Measurements from ENCODE around the gene CASK.

The CASK gene

GRCh38 chrX:41906515-41907187 is 16.7 kb downstream of the CASK start:
- peak in 1 of 2 donors; percentile 3 for DNase-seq

GRCh38 chrX:41903544-41903943 is 19.8 kb downstream of the CASK start:
- DNase-seq = no peak

GRCh38 chrX:41900321-41900720 is 23.0 kb downstream of the CASK start:
- DNase-seq = no peak

GRCh38 chrX:41895826-41896225 is 27.5 kb downstream of the CASK start:
- DNase-seq = no peak

- DNase-seq = no peak
Measured at GRCh38 chrX:41890026-41890423, 33.3 kb downstream of the CASK start.

GRCh38 chrX:41889317-41890025 is 33.9 kb downstream of the CASK start:
- no peak for DNase-seq

- DNase-seq = no peak
Measured at GRCh38 chrX:41887691-41888090, 35.7 kb downstream of the CASK start.

- DNase-seq = no peak
Measured at GRCh38 chrX:41885724-41886123, 37.6 kb downstream of the CASK start.

- no peak for DNase-seq
Measured at GRCh38 chrX:41881166-41881565, 42.2 kb downstream of the CASK start.

- no peak for DNase-seq
Measured at GRCh38 chrX:41877167-41877566, 46.2 kb downstream of the CASK start.

- DNase-seq = no peak
Measured at GRCh38 chrX:41875142-41875541, 48.2 kb downstream of the CASK start.

GRCh38 chrX:41870719-41871151 is 52.6 kb downstream of the CASK start:
- DNase-seq = no peak

GRCh38 chrX:41868392-41868977 is 54.9 kb downstream of the CASK start:
- no peak for DNase-seq

GRCh38 chrX:41863343-41864203 is 59.8 kb downstream of the CASK start:
- DNase-seq = no peak

- no peak for DNase-seq
Measured at GRCh38 chrX:41862562-41863184, 60.7 kb downstream of the CASK start.

GRCh38 chrX:41858161-41858775 is 65.1 kb downstream of the CASK start:
- DNase-seq = no peak

GRCh38 chrX:41857670-41858069 is 65.7 kb downstream of the CASK start:
- no peak for DNase-seq

- no peak for DNase-seq
Measured at GRCh38 chrX:41846714-41847113, 76.6 kb downstream of the CASK start.

- DNase-seq = no peak
Measured at GRCh38 chrX:41837270-41837944, 85.9 kb downstream of the CASK start.

GRCh38 chrX:41828826-41829225 is 94.5 kb downstream of the CASK start:
- no peak for DNase-seq

GRCh38 chrX:41827886-41828285 is 95.5 kb downstream of the CASK start:
- no peak for DNase-seq

- DNase-seq = no peak
Measured at GRCh38 chrX:41825796-41826195, 97.6 kb downstream of the CASK start.
